ENCODE results near the gene BCL2.

BCL2 gene

DNA sequence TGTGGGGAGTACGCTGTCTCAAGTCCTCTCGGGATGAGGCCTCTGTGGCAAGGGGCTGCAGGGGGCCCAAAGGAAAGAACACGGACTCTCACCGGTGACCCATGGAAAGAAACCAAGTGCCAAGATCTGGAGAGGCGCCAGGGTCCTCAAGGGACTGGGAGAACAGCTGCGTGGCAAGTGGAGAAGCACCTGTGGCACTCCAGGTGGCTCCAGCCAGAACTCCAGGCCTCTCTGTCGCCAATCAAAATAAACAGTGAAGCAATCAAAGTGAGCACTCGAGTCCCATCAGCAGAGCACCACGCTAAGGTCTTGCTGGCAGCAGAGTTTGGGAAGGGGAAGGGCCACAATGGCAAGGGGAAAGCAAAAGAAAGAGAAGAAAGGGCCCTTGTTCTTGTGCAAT, 54.7 kb downstream of the BCL2 start:
- H3K9ac ChIP-seq (ENCODE audit: insufficient read length), result no peak overlapping the region
- no peak overlapping the region for H3K27ac ChIP-seq
- no peaks in the 10 kb centered on the region for H3K36me3 ChIP-seq (ENCODE audit: insufficient read depth, low read length)
- DNase-seq (ENCODE audit: low read depth, low spot score), result no peak
- H3K9me3 ChIP-seq (ENCODE audit: low read depth, low read length), result no peaks in the 10 kb centered on the region
- TF ChIP-seq EZH2 (IDR thresholded peaks at IDR 0.05) (no peak), POLR2AphosphoS5 (IDR thresholded peaks at IDR 0.05; ENCODE audit: borderline replicate concordance, low read depth, low read length) (no peak), FOXP2 (optimal IDR thresholded peaks at IDR 0.05; ENCODE audit: control extremely low read depth, extremely low read length, insufficient read depth) (no peak)
- no peak overlapping the region for H3K4me3 ChIP-seq

DNA sequence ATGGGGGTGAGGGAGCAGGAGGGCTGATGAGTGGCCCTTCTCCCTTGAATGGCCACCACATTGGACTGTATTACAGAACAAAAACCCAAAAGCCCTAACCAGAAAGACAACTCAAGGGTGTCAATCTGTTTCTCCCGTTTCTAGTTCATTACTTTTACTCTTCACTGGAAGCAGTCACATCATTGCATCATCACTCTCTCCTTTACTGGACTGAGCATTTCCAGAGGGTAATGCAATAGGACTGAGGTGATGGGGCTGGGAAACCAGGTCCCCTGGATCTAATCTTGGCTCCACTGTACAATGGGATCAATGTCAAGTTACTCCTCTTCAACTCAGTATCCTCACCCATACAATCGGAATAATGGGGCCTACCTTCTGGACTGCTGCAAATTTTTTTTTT, 56.1 kb downstream of the BCL2 start:
- no peak overlapping the region for H3K4me3 ChIP-seq
- H3K27ac ChIP-seq, result no peak overlapping the region
- no peaks in the 10 kb centered on the region for H3K36me3 ChIP-seq (ENCODE audit: insufficient read depth, low read length)
- no peaks in the 10 kb centered on the region for H3K9me3 ChIP-seq (ENCODE audit: low read depth, low read length)
- H3K9ac ChIP-seq (ENCODE audit: insufficient read length), result no peak overlapping the region
- DNase-seq (ENCODE audit: low read depth, low spot score), result no peak
- TF ChIP-seq EZH2 (IDR thresholded peaks at IDR 0.05) (no peak), FOXP2 (optimal IDR thresholded peaks at IDR 0.05; ENCODE audit: control extremely low read depth, extremely low read length, insufficient read depth) (no peak), POLR2AphosphoS5 (IDR thresholded peaks at IDR 0.05; ENCODE audit: borderline replicate concordance, low read depth, low read length) (no peak)

DNA sequence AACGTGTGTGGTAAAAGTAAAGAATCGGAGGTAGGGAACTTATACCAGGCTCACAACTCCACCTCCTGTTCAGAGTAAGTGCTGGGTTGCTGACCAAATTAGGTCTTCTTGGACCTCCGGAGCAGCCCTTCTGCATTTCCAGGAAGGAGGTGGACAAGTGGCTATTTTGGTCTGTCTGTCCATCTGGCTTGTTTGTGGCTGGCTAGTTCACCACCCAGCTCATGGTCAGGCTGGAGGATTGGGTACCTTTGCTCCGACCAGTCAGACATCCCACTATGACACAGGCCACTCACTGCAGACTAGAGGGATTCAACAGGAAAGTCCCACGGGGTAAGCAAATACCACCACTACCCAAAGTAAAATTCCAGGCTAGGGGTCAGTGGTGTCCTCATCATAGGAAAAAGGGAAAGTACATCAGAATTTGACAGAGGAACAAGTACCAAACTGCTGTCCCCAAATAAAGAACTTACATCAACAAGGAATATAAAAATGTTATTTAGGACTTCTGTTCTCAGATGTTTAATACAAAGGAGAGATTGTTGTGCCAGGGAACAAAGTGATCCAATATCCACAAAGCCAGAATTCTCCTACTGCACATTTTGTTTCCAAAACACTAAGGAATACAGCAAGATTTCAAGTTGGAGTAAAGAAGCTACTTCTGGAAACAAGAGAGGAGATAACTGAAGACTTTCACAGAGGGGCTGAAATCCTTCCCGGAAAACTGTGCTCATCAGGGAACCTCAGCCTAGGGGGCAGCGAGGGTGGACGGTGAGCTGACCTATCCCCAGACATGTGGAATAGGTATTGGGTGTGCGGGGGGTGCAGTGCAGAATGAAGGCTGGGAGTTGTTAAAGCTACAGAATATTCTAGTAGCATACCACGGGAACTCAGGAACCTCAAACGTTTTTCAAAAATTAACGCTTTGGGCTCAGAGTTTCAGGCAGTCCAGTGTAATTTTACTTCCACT, 56.9 kb downstream of the BCL2 start:
- DNase-seq (ENCODE audit: low read depth, low spot score), result no peak
- TF ChIP-seq POLR2AphosphoS5 (IDR thresholded peaks at IDR 0.05; ENCODE audit: borderline replicate concordance, low read depth, low read length) (no peak), EZH2 (IDR thresholded peaks at IDR 0.05) (no peak), FOXP2 (optimal IDR thresholded peaks at IDR 0.05; ENCODE audit: control extremely low read depth, extremely low read length, insufficient read depth) (no peak)
- Histone ChIP-seq H3K36me3 (ENCODE audit: insufficient read depth, low read length) (no peaks in the 10 kb centered on the region), H3K9ac (ENCODE audit: insufficient read length) (no peak overlapping the region), H3K9me3 (ENCODE audit: low read depth, low read length) (no peaks in the 10 kb centered on the region), H3K27ac (no peak overlapping the region), H3K4me3 (no peak overlapping the region)

DNA sequence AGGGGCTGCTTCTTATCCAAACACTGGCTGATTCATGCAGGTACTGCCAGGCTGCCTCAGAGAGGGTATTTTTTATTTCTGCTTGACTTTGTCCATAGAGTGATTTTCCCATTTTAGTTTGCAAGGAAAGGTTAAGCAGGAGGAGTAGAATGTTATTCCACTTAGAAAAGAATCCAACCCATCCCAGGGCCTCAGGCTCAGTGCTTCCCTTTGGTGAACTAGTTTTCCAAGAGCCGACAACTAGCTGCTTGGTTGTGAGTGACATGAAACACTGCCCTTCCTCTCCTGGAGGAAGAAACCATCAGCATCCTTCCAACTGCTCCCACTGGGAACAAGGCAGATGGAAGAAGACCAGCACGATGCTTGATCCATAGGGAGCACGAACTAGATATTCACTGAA, 58.5 kb downstream of the BCL2 start:
- Histone ChIP-seq H3K36me3 (ENCODE audit: insufficient read depth, low read length) (no peaks in the 10 kb centered on the region), H3K4me3 (no peak overlapping the region)
- TF ChIP-seq EZH2 (IDR thresholded peaks at IDR 0.05) (no peak), POLR2AphosphoS5 (IDR thresholded peaks at IDR 0.05; ENCODE audit: borderline replicate concordance, low read depth, low read length) (no peak), FOXP2 (optimal IDR thresholded peaks at IDR 0.05; ENCODE audit: control extremely low read depth, extremely low read length, insufficient read depth) (no peak)

DNA sequence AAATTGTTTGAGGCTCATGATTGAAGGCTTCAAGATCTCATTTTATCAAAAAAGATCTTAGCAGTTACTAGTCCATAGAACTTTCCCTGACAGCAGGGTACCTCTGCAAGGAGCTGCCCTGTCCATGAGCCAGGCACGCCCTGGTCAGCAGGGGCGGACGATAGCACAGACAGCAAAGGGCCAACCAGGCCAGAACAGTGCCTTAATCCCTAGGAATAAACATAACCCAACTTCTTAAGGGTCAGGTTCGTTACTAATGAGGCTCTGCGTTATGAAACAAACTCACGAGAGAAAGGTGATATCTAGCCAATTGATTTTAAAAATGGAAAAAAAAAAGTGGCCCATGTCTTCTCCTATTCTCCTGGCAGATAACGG, 59.2 kb downstream of the BCL2 start:
- no peak for DNase-seq (ENCODE audit: low read depth, low spot score)
- Histone ChIP-seq H3K4me3 (no peak overlapping the region), H3K9ac (ENCODE audit: insufficient read length) (no peak overlapping the region), H3K27ac (no peak overlapping the region), H3K9me3 (ENCODE audit: low read depth, low read length) (no peaks in the 10 kb centered on the region), H3K36me3 (ENCODE audit: insufficient read depth, low read length) (no peaks in the 10 kb centered on the region)
- no peak for TF ChIP-seq FOXP2 (optimal IDR thresholded peaks at IDR 0.05; ENCODE audit: control extremely low read depth, extremely low read length, insufficient read depth)
- no peak for TF ChIP-seq POLR2AphosphoS5 (IDR thresholded peaks at IDR 0.05; ENCODE audit: borderline replicate concordance, low read depth, low read length)
- TF ChIP-seq EZH2 (IDR thresholded peaks at IDR 0.05), result no peak

More for the DNA sequence above, 58.5 kb downstream of the BCL2 start:
- Histone ChIP-seq H3K27ac (no peak overlapping the region), H3K9ac (ENCODE audit: insufficient read length) (no peak overlapping the region), H3K9me3 (ENCODE audit: low read depth, low read length) (no peaks in the 10 kb centered on the region)
- DNase-seq (ENCODE audit: low read depth, low spot score), result no peak

DNA sequence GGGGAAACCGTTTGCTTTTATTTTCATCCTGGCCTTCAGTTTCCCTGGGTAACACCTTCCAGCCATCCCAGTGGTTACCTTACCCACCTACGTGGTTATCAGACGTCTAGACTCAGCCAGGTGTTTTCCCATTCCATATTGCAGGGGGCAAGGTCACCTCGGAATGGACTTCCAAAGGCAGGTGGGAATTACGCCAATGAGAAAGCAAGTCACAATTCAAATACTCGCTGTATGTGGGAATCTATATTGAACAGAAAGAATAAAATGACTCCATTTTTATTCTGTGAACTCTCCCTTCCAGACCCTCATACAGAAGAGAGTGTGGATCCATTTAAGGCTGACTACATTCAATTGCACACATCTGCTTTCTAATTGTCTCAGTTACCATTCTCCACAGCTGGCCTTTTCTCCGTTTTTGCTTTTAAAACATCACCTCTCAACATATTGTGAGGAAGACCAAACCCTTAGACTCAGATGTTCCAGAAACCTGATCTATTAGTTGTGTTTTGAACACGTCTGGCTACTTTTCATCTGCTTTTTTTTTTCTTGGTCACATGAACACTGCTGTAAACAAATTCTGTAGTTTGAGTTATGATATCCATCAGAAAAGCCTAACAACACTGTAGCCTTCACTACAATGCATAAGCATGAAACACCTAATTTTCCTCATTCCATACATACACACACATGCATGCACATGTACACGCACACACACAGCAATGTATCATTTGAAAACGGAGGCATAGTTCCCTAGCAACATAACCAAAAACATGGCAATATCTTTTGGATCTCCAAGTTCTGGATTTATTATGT, 59.8 kb downstream of the BCL2 start:
- TF ChIP-seq POLR2AphosphoS5 (IDR thresholded peaks at IDR 0.05; ENCODE audit: borderline replicate concordance, low read depth, low read length), result no peak
- TF ChIP-seq EZH2 (IDR thresholded peaks at IDR 0.05), result no peak
- TF ChIP-seq FOXP2 (optimal IDR thresholded peaks at IDR 0.05; ENCODE audit: control extremely low read depth, extremely low read length, insufficient read depth), result no peak
- Histone ChIP-seq H3K27ac (no peak overlapping the region), H3K36me3 (ENCODE audit: insufficient read depth, low read length) (no peaks in the 10 kb centered on the region), H3K9me3 (ENCODE audit: low read depth, low read length) (no peaks in the 10 kb centered on the region), H3K4me3 (no peak overlapping the region), H3K9ac (ENCODE audit: insufficient read length) (no peak overlapping the region)
- no peak for DNase-seq (ENCODE audit: low read depth, low spot score)

DNA sequence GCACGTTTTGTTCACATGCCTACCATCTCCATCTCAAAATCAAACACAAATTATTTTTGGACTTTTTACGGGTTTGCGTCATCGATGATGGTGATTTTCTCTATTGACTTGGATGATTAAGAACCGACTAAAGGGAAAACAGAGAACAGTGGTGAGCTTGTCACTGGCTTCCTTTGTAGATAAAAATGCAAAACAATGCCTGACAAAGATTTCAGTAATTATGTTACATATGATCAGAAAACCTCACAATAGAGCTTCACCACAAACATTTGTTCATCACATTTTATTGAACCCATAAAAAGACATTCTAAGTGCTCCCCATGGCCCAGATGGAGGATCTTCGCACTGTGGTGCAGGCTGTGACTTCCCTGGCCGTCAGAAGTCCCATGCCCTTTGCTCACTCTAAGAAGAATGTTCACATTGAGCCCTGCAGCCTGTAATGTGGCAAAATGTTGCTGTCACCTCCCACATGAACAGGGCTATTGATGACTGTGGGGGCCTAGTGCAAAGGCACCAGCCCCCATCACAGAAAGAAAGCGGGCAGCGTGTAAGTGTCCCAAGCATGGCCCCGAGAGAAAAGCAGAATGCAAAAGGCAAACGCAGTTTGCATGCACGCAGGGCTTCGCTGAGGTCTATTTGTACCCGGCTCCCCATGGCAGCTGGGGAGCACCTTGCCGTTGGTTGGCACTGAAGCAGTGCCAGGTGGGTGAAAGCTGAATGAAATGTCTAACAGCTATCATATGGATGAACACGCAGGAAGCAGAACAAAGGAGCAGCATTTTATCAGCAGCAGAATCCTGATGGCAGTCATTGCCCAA, 60.6 kb downstream of the BCL2 start:
- no peak for DNase-seq (ENCODE audit: low read depth, low spot score)
- no peak for TF ChIP-seq EZH2 (IDR thresholded peaks at IDR 0.05)
- TF ChIP-seq POLR2AphosphoS5 (IDR thresholded peaks at IDR 0.05; ENCODE audit: borderline replicate concordance, low read depth, low read length), result no peak
- TF ChIP-seq FOXP2 (optimal IDR thresholded peaks at IDR 0.05; ENCODE audit: control extremely low read depth, extremely low read length, insufficient read depth), result no peak
- Histone ChIP-seq H3K36me3 (ENCODE audit: insufficient read depth, low read length) (no peaks in the 10 kb centered on the region), H3K27ac (no peak overlapping the region), H3K9me3 (ENCODE audit: low read depth, low read length) (no peaks in the 10 kb centered on the region), H3K9ac (ENCODE audit: insufficient read length) (no peak overlapping the region), H3K4me3 (no peak overlapping the region)

Data from SK-N-MC (cell line).